ENCODE results near the gene CDKN1A.

GRCh38 chr6:36735110-36736071 is 56.9 kb downstream of the CDKN1A start:
- no peak for TF ChIP-seq ELF4 (IDR thresholded peaks at IDR 0.05)
- no peak for TF ChIP-seq SUZ12 (IDR thresholded peaks at IDR 0.05)
